ENCODE data around the gene MAN2B2. TPM values are rescaled to one million over a fixed set of nuclear protein-coding genes. Genes with fewer than 3 reads are reported as not detected.

Gene MAN2B2
- 8.1 to 10.5 TPM (median 9.4 TPM) in 5 replicates for total RNA-seq (2022; extraction: Qiagen RNA extraction; ENCODE audit: low read depth)

DNA sequence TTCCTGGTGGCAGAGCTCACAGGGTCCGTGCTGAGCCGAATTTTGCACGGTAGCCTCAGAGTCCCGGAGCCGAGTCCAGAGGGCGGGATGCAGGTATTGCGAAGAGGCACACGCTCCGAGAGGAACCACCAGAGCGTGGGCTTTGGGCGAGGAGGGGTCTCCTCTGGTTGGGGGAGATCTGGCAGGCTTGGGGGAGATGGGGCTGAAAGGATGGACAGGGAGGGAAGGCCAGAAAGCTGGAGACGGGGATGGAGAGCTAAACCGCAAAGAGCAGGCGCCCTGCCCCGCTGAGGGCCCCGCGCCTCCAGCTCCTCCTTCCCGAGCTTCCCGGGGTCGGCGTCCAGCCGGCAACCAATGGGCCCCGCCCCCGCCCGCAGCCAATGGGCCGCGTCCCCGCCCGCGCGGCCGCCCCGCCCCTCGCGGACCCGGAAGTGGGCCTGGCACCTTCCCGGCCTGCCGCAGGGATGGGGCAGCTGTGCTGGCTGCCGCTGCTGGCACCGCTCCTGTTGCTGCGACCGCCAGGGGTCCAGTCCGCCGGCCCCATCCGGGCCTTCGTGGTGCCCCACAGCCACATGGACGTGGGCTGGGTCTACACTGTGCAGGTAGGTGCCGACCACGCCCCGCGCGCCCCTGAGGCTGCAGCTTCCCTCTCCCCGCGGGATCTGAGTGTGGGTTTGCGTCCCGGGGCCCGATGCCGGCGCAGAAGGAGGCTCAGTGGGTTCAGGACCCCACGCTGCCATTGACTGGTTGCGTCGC is at the start of gene MAN2B2:
MAN2B2 (plus strand) TSS at position 443 of the 756 bp plus-strand sequence; CDS start at position 465, 22 bp downstream.

DNA sequence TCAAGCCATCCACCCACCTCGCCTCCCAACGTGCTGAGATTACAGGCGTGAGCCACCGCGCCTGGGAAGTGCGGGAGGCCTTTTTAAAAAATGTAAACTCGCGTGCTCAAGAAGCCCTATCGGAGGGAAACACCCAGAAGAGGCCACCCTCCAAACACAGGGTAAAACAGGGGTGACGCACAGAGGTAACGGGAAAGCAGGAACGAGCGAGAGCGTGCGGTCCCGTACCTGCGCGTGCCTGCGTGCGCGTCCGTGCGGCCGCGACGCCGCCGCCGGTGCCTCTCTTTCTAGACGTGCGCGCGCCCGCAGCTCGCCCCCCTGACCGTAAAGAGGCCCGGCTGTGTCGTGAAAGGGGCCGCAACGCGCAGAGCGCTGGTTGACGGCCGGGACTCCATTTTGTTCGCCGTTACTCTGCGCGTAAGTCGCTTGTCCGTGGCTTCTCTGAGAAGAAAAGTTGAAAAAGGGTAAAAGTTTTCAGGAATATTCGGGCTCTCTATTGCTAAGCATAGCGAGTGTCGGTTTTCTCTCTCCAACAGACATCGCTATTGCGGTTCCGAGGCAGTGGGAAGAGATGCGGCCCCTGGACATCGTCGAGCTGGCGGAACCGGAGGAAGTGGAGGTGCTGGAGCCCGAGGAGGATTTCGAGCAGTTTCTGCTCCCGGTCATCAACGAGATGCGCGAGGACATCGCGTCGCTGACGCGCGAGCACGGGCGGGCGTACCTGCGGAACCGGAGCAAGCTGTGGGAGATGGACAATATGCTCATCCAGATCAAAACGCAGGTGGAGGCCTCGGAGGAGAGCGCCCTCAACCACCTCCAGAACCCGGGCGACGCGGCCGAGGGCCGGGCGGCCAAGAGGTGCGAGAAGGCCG is 65.5 kb downstream of the MAN2B2 start, which contains the start of gene MRFAP1:
MRFAP1 (plus strand) TSS at position 394 of the 872 bp plus-strand sequence; CDS start at position 572, 178 bp downstream.

Other genes with a start within 250 kb of the MAN2B2 start
- 29.0 to 39.1 TPM (median 34.8 TPM) in 5 replicates for gene PPP2R2C, start 102.6 kb upstream of the MAN2B2 start, total RNA-seq (2022; extraction: Qiagen RNA extraction; ENCODE audit: low read depth)
- 229 to 261 TPM (median 251 TPM) in 5 replicates for gene MRFAP1, start 65.5 kb downstream of the MAN2B2 start, total RNA-seq (2022; extraction: Qiagen RNA extraction; ENCODE audit: low read depth)
- 31.8 to 89.1 TPM (median 73.1 TPM) in 5 replicates for gene S100P, start 118.7 kb downstream of the MAN2B2 start, total RNA-seq (2022; extraction: Qiagen RNA extraction; ENCODE audit: low read depth)
- gene MRFAP1L1, start 134.7 kb downstream of the MAN2B2 start, total RNA-seq (2022; extraction: Qiagen RNA extraction; ENCODE audit: low read depth), result 31.6 to 36.0 TPM (median 34.7 TPM) in 5 replicates
- gene BLOC1S4, start 141.0 kb downstream of the MAN2B2 start, total RNA-seq (2022; extraction: Qiagen RNA extraction; ENCODE audit: low read depth), result 14.2 to 18.8 TPM (median 15.7 TPM) in 5 replicates
- 7.4 to 11.5 TPM (median 11.1 TPM) in 5 replicates for gene KIAA0232, start 207.5 kb downstream of the MAN2B2 start, total RNA-seq (2022; extraction: Qiagen RNA extraction; ENCODE audit: low read depth)